SK-N-SH (cell line): ENCODE measurements around the gene RCN1. TPM values are rescaled to one million over a fixed set of nuclear protein-coding genes. Genes with fewer than 3 reads are reported as not detected.

Experiments
- CTCF ChIA-PET: fragments of 300-600, 350-600 bp; formaldehyde crosslinking; extraction: SDS; loops from one replicate; lab custom pipeline; 2021; lab: Yijun Ruan, JAX
- POLR2A ChIA-PET: fragments of 350-600 bp; sonication (Branson Sonifier 250); formaldehyde crosslinking; extraction: SDS; loops from one replicate; lab custom pipeline; 2020; ENCODE audit warnings: antibody characterized with exemption, inconsistent platforms; lab: Yijun Ruan, JAX
- DNase-seq: peaks from one replicate; pipeline ENCODE4 v3.0.0; 2012
- H2AFZ ChIP-seq: fragments of 200-600 bp; sonication (generic); 2 replicates; pipeline ENCODE4 v1.8.1; 2016; ENCODE audit warnings: antibody characterized with exemption, mild to moderate bottlenecking, low read depth
- H3F3A ChIP-seq: fragments of 200-600 bp; sonication (generic); replicated peaks from 2 replicates; pipeline ENCODE3; 2016; ENCODE audit warnings: antibody characterized with exemption, mild to moderate bottlenecking; ENCODE audit not compliant: insufficient read depth
- H3K27ac ChIP-seq, 2 experiments: fragments of 200-500 bp in 1 of 2; fragments of 200-600 bp in 1 of 2; sonication (Bioruptor generic) in 1 of 2; sonication (generic), shearing (Covaris generic) in 1 of 2; 2 replicates each; pipeline versions ENCODE4 v1.5.1 to v1.6.1; 2014 to 2016; ENCODE audit warnings: low read depth in 2 of 2, inconsistent platforms in 1 of 2, low read length in 1 of 2, mild to moderate bottlenecking in 1 of 2, mixed read lengths in 1 of 2
- H3K27me3 ChIP-seq: fragments of 200-600 bp; sonication (generic), shearing (Covaris generic); 2 replicates; pipeline ENCODE4 v1.6.1; 2016; ENCODE audit warnings: mixed run types; ENCODE audit not compliant: insufficient read depth
- H3K36me3 ChIP-seq, 2 experiments: fragments of 200-500 bp in 1 of 2; fragments of 200-600 bp in 1 of 2; sonication (Bioruptor generic) in 1 of 2; sonication (generic) in 1 of 2; replicated peaks in 1 of 2; 2 replicates each; pipeline versions ENCODE3 to v1.5.1; 2014 to 2016; ENCODE audit warnings: low read length in 1 of 2, mild to moderate bottlenecking in 1 of 2; ENCODE audit not compliant: insufficient read depth in 2 of 2, control insufficient read depth in 1 of 2
- H3K4me1 ChIP-seq, 2 experiments: fragments of 200-500 bp in 1 of 2; fragments of 200-600 bp in 1 of 2; sonication (Bioruptor generic) in 1 of 2; sonication (generic), shearing (Covaris generic) in 1 of 2; 2 replicates each; pipeline versions ENCODE4 v1.5.1 to v1.6.1; 2014 to 2016; ENCODE audit warnings: low read depth in 1 of 2, low read length in 1 of 2, mixed run types in 1 of 2; ENCODE audit not compliant: insufficient read depth in 2 of 2, control insufficient read depth in 1 of 2
- H3K4me2 ChIP-seq: fragments of 200-600 bp; sonication (generic), shearing (Covaris generic); 2 replicates; pipeline ENCODE4 v1.6.1; 2017; ENCODE audit warnings: mixed run types
- H3K4me3 ChIP-seq, 2 experiments: fragments of 200-500 bp in 1 of 2; fragments of 200-600 bp in 1 of 2; sonication (Bioruptor generic) in 1 of 2; sonication (generic), shearing (Covaris generic) in 1 of 2; 2 replicates each; pipeline versions ENCODE4 v1.5.1 to v1.8.1; 2014 to 2016; ENCODE audit warnings: low read depth in 2 of 2, inconsistent platforms in 1 of 2, low read length in 1 of 2, mild to moderate bottlenecking in 1 of 2, mixed read lengths in 1 of 2, moderate library complexity in 1 of 2
- H3K79me2 ChIP-seq: fragments of 200-600 bp; sonication (generic); 2 replicates; pipeline ENCODE4 v1.8.1; 2017; ENCODE audit warnings: mild to moderate bottlenecking; ENCODE audit not compliant: insufficient read depth
- H3K9ac ChIP-seq: fragments of 200-600 bp; sonication (generic); 2 replicates; pipeline ENCODE4 v1.6.1; 2017; ENCODE audit warnings: mixed run types
- H3K9me2 ChIP-seq: fragments of 200-600 bp; sonication (generic); 2 replicates; pipeline ENCODE4 v1.6.1; 2017; ENCODE audit warnings: mixed run types
- H3K9me3 ChIP-seq: fragments of 200-600 bp; sonication (generic); 2 replicates; pipeline ENCODE4 v1.6.1; 2017; ENCODE audit warnings: mixed run types, mild to moderate bottlenecking, moderate library complexity
- H4K20me1 ChIP-seq: fragments of 200-600 bp; sonication (generic); 2 replicates; pipeline ENCODE4 v1.6.1; 2017; ENCODE audit warnings: mild to moderate bottlenecking, mixed run types; ENCODE audit not compliant: insufficient read depth
- EP300 ChIP-seq, 2 experiments: IDR thresholded peaks; 2 replicates each; pipeline versions ENCODE4 v1.4.0 to v1.6.1; 2012; ENCODE audit warnings: borderline replicate concordance in 1 of 2, low read depth in 1 of 2, low read length in 1 of 2
- FOSL2 ChIP-seq: IDR thresholded peaks from 2 replicates; pipeline ENCODE4 v1.4.0; 2012; ENCODE audit warnings: low read depth, mild to moderate bottlenecking, moderate library complexity, borderline replicate concordance
- GABPA ChIP-seq: IDR thresholded peaks from 2 replicates; pipeline ENCODE4 v1.4.0; 2012; ENCODE audit warnings: low read depth, mild to moderate bottlenecking
- MXI1 ChIP-seq: IDR thresholded peaks from 2 replicates; pipeline ENCODE4 v1.6.1; 2012; ENCODE audit warnings: mild to moderate bottlenecking, low read depth, low read length, improper control_type of control experiment
- NFIC ChIP-seq: IDR thresholded peaks from 2 replicates; pipeline ENCODE4 v1.4.0; 2012; ENCODE audit warnings: borderline replicate concordance
- NRF1 ChIP-seq: IDR thresholded peaks from 2 replicates; pipeline ENCODE4 v1.6.1; 2012; ENCODE audit warnings: low read depth, mild to moderate bottlenecking, low read length
- POLR2AphosphoS5 ChIP-seq: IDR thresholded peaks from 2 replicates; pipeline ENCODE4 v1.6.1; 2012; ENCODE audit warnings: low read depth, low read length
- ZBTB33 ChIP-seq: IDR thresholded peaks from 2 replicates; pipeline ENCODE4 v1.4.0; 2012; ENCODE audit warnings: low read depth, borderline replicate concordance
- WGBS: methylation state at CpG from one replicate; pipeline ENCODE4 v1.1.6; 2017; ENCODE audit warnings: low lambda C conversion rate; 5-methylcytosine and 5-hydroxymethylcytosine counted together
- polyA plus RNA-seq, 3 experiments: library from polyadenylated mRNA; depleted of rRNA; stranded (reverse); fragments of >200 nt; gene quantifications; 2 replicates each; pipeline ENCODE4 v1.2.3, GENCODE V29; 2012
- TF ChIP-seq, protein P1 (sequence below): fragments of 200-600 bp; sonication (generic); IDR thresholded peaks from 2 replicates; pipeline ENCODE4 v1.6.1; 2017; ENCODE audit warnings: antibody characterized with exemption, mild to moderate bottlenecking, moderate library complexity
- TF ChIP-seq, protein P2 (sequence below): IDR thresholded peaks from 2 replicates; pipeline ENCODE4 v1.6.1; 2012; ENCODE audit warnings: mild to moderate bottlenecking, low read depth, low read length, moderate library complexity

Gene RCN1
- polyA plus RNA-seq, 1 of the 3 experiments (the other 2 are of a cell fraction) = 63.3 TPM

DNA sequence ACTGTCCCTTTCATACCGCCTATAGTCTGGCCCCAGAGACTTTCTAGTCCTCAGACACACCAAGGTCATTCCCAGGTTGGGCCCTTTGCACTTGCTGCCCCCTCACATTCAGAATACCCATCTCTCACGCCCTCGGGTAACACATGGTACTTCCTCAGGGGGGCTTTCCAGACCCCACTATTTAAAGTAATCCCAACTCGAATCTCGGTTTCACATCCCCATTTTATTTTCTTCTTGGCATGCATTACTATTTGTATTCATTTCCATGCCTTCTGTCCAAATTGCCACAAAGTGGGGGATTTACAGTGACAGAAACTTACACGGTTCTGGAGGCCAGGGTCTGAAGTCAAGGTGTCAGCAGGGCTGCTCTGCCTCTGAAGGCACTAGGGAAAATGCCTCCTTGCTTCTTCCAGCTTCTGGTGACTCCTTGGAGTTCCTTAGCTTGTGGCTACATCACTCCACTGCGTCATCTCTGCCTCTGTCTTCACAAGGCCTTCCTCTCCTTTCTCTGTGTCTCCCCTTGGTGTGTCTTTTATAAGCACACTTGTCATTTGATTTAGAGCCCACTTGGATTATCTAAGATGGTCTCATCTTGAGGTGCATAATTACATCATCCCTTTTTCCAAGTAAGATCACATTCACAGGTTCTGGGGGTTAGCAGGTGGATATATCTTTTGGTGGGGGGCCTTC lies 15.1 kb downstream of the RCN1 start:
- no peaks in the 10 kb centered on the region for H3K9me3 ChIP-seq
- no peak for TF ChIP-seq GABPA
- TF ChIP-seq, protein P1, sequence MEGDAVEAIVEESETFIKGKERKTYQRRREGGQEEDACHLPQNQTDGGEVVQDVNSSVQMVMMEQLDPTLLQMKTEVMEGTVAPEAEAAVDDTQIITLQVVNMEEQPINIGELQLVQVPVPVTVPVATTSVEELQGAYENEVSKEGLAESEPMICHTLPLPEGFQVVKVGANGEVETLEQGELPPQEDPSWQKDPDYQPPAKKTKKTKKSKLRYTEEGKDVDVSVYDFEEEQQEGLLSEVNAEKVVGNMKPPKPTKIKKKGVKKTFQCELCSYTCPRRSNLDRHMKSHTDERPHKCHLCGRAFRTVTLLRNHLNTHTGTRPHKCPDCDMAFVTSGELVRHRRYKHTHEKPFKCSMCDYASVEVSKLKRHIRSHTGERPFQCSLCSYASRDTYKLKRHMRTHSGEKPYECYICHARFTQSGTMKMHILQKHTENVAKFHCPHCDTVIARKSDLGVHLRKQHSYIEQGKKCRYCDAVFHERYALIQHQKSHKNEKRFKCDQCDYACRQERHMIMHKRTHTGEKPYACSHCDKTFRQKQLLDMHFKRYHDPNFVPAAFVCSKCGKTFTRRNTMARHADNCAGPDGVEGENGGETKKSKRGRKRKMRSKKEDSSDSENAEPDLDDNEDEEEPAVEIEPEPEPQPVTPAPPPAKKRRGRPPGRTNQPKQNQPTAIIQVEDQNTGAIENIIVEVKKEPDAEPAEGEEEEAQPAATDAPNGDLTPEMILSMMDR = no peak
- no peak for TF ChIP-seq EP300 (IDR thresholded peaks at IDR 0.05; ENCODE audit: borderline replicate concordance in 1 of 2, low read depth in 1 of 2, low read length in 1 of 2)
- TF ChIP-seq NRF1 = no peak
- no peak for TF ChIP-seq MXI1
- no peak for TF ChIP-seq POLR2AphosphoS5
- no peak for TF ChIP-seq ZBTB33
- no peak for TF ChIP-seq FOSL2
- no peak for TF ChIP-seq NFIC
- TF ChIP-seq, protein P2, sequence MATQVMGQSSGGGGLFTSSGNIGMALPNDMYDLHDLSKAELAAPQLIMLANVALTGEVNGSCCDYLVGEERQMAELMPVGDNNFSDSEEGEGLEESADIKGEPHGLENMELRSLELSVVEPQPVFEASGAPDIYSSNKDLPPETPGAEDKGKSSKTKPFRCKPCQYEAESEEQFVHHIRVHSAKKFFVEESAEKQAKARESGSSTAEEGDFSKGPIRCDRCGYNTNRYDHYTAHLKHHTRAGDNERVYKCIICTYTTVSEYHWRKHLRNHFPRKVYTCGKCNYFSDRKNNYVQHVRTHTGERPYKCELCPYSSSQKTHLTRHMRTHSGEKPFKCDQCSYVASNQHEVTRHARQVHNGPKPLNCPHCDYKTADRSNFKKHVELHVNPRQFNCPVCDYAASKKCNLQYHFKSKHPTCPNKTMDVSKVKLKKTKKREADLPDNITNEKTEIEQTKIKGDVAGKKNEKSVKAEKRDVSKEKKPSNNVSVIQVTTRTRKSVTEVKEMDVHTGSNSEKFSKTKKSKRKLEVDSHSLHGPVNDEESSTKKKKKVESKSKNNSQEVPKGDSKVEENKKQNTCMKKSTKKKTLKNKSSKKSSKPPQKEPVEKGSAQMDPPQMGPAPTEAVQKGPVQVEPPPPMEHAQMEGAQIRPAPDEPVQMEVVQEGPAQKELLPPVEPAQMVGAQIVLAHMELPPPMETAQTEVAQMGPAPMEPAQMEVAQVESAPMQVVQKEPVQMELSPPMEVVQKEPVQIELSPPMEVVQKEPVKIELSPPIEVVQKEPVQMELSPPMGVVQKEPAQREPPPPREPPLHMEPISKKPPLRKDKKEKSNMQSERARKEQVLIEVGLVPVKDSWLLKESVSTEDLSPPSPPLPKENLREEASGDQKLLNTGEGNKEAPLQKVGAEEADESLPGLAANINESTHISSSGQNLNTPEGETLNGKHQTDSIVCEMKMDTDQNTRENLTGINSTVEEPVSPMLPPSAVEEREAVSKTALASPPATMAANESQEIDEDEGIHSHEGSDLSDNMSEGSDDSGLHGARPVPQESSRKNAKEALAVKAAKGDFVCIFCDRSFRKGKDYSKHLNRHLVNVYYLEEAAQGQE = no peak
- peaks cover 25 to 39% of the 10 kb centered on the region in 2 experiments for H3K36me3 ChIP-seq
- H2AFZ ChIP-seq = no peak overlapping the region
- H3K4me1 ChIP-seq = no peaks in the 10 kb centered on the region
- no peak overlapping the region for H3K27ac ChIP-seq
- no peak overlapping the region for H3K9ac ChIP-seq
- peaks cover 9% of the 10 kb centered on the region for H3F3A ChIP-seq
- POLR2A ChIA-PET = no interaction called here
- CTCF ChIA-PET = no interaction called here
- no peaks in the 10 kb centered on the region for H3K79me2 ChIP-seq
- H3K4me3 ChIP-seq = no peak overlapping the region
- WGBS = 97% methylated on average over 7 of the region's 7 CpGs
- no peaks in the 10 kb centered on the region for H3K9me2 ChIP-seq
- H4K20me1 ChIP-seq = no peaks in the 10 kb centered on the region
- H3K4me2 ChIP-seq = no peak overlapping the region
- H3K27me3 ChIP-seq = no peaks in the 10 kb centered on the region
- no peak for DNase-seq
